Duodenal mucosa (tissue), 2 donors: ENCODE results near the gene PNP.
A peak's percentile ranks its signal among the peaks of the same experiment; 100 is the strongest.

Experiments used
- H3K27ac ChIP-seq: one replicate; pipeline ENCODE4 v1.7.0; 2013; ENCODE audit warnings: low read depth, low read length
- H3K27me3 ChIP-seq, 2 donors: one replicate each; pipeline ENCODE4 v1.7.0; 2013; ENCODE audit warnings: low read length in 2 of 2, control low read depth in 1 of 2; ENCODE audit not compliant: insufficient read depth in 2 of 2, control insufficient read depth in 1 of 2
- H3K36me3 ChIP-seq, 2 donors: one replicate each; pipeline ENCODE4 v1.7.0; 2013; ENCODE audit warnings: low read length in 2 of 2, control low read depth in 1 of 2; ENCODE audit not compliant: insufficient read depth in 2 of 2, control insufficient read depth in 1 of 2
- H3K4me1 ChIP-seq, 2 donors: one replicate each; pipeline ENCODE4 v1.7.0; 2013; ENCODE audit warnings: low read length in 2 of 2, control low read depth in 1 of 2; ENCODE audit not compliant: insufficient read depth in 2 of 2, control insufficient read depth in 1 of 2
- H3K4me3 ChIP-seq, 2 donors: one replicate each; pipeline ENCODE4 v1.7.0; 2013; ENCODE audit warnings: low read length in 2 of 2, low read depth in 1 of 2
- H3K9ac ChIP-seq, 2 donors: one replicate each; pipeline ENCODE4 v1.7.0; 2013; ENCODE audit warnings: low read length in 2 of 2, low read depth in 1 of 2
- H3K9me3 ChIP-seq, 2 donors: one replicate each; pipeline ENCODE4 v1.7.0; 2013; ENCODE audit warnings: low read length in 2 of 2, control low read depth in 1 of 2; ENCODE audit not compliant: control insufficient read depth in 1 of 2

Gene PNP

DNA sequence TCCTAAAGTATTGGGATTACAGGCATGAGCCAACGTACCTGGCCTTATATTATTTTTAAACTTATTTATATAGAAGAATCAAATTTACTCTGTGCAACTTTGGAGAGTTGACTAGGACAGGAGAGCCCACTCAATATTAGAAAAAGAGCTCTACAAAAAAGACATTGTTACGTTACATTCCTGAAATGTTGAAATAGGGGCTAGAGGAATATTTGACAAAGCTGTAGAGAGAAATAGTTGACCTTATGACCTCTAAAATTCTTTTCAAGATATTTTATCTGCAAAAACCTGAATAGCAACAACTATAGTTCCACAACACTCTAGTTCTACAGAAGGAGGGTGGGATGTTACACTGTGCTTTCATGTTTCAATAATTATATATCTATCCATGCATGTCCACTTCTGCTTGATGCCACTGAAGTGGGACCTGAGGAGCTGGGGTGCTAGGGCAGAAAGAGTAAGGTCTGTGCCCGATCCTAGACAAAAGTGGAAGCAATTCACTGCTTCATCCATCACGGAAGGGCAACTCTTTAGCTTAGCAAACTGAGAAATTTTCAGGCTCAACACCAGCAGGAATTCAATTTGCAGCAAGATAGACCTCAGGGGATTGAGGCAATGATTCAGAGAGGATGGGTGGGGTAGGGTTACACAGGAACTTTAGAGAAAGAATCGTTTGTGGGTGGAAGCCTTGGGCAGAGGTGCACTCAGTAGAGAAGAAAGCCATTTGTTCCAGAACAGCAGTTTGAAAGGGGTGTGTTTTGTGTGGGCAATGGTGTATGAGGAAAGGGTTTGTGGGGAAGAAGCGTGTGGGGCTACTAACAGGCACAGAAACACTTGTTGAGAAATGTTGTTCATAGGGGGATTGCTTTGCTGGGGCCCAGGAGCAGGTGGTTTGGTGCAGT, 20.1 kb downstream of the PNP start:
- Histone ChIP-seq H3K9me3 (no peaks in the 10 kb centered on the region), H3K9ac (no peak overlapping the region), H3K27ac (no peak overlapping the region), H3K36me3 (no peaks in the 10 kb centered on the region), H3K4me3 (no peak overlapping the region), H3K27me3 (no peaks in the 10 kb centered on the region), H3K4me1 (peaks cover 5% of the 10 kb centered on the region in 2 donors)

DNA sequence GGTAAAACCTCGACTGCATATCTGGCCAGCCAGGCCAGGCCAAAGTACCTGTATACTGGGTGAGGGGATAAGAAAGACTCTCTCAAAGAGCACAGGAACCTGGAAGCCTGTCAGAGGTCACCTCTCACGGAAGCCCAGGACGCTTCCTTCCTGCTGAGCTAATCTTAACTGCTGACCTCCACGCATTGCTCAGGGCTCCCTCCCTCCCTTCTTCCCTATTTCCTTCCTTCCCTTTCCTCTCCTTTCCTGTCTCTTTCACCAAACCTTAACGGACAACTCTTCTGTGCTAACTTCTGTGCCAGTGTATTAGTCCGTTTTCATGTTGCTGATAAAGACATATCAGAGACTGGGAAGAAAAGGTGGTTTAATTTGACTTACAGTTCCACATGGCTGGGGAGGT, 21.4 kb downstream of the PNP start:
- peak overlapping the region in 1 of 2 donors; percentile 33 for H3K4me3 ChIP-seq
- no peak overlapping the region for H3K9ac ChIP-seq
- H3K27ac ChIP-seq = no peak overlapping the region
- H3K4me1 ChIP-seq = peaks cover 5% of the 10 kb centered on the region in 2 donors
- H3K36me3 ChIP-seq = no peaks in the 10 kb centered on the region
- no peaks in the 10 kb centered on the region for H3K9me3 ChIP-seq
- H3K27me3 ChIP-seq = no peaks in the 10 kb centered on the region

DNA sequence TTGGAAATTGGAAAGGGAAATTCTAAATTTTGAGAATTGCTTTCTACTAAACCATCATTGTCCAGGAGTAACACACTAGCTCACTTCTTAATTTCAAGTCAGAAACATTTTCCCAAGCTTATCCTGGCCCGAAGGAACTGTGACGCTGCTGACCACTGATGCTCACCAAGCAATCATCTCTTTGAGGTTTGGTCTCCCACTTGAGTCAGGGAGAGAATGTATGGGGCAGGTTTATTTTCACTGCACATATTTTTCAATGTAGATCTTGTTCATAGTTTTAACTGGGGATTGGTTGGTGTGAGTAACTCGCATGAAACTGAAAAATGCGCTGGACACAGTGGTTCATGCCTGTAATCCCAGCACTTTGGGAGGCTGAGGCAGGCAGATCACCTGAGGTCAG, 23.3 kb downstream of the PNP start:
- Histone ChIP-seq H3K9ac (no peak overlapping the region), H3K4me3 (no peak overlapping the region), H3K36me3 (no peaks in the 10 kb centered on the region), H3K27ac (no peak overlapping the region), H3K4me1 (peaks cover 5% of the 10 kb centered on the region in 2 donors), H3K9me3 (no peaks in the 10 kb centered on the region), H3K27me3 (no peaks in the 10 kb centered on the region)

DNA sequence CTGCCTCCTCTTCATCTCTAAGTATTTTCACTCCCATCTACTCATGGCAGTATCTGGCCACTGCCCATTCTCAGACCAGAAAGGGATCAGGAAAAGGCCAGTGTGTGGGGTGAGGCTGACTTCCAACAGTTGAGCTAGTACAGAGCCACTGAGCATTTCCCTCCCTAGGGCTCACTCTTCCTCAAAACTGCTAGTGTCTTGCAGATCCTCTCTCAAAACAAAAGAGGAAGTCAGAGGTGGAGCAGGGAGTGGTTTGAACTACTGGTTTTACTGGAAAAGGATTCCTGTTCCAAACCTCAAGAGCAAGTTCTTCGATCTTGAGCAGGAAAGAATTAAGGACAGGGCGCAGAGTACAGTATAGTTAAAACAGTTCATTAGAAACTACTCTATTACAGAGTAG, 24.4 kb downstream of the PNP start:
- Histone ChIP-seq H3K4me1 (peaks cover 5% of the 10 kb centered on the region in 2 donors), H3K36me3 (no peaks in the 10 kb centered on the region), H3K27me3 (no peaks in the 10 kb centered on the region), H3K9ac (no peak overlapping the region), H3K9me3 (no peaks in the 10 kb centered on the region), H3K27ac (no peak overlapping the region), H3K4me3 (no peak overlapping the region)

DNA sequence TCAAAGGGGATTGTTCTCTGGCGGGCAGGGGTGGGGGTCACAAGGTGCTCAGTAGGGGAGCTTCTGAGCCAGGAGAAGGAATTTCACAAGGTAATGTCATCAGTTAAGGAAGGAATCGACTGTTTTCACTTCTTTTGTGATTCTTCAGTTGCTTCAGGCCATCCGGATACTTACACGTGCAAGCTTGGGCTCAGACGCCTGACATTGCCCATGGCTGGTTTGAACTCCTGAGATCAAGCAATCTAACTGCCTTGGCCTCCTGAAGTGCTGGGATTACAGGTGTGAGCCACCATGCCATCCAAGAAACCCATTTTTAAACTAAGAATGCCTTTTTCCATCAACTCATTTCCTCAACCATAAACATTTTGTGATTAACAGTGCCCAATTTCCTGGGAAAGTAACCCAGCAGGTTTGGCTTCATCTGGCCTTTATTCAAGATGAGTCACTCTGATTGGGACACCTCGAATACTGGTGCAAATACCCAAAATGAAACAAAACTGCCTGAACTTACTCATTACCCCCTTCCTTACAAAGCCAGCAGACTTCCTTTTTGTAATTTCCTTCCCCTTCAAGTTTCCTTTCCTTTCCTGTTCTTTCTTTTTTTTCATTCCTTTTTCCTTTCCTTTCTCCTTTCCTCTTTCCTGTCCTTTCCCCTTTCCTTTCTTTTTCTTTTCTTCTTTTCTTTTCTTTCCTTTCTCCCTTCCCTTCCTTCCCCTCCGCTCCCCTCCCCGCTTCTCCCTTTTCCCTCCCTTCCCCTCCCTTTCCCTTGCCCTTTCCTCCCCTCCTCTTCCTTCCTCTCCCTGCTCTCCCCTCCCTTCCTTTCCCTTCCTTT, 25.9 kb downstream of the PNP start:
- no peak overlapping the region for H3K4me3 ChIP-seq
- H3K9ac ChIP-seq = no peak overlapping the region
- H3K9me3 ChIP-seq = no peaks in the 10 kb centered on the region
- H3K36me3 ChIP-seq = no peaks in the 10 kb centered on the region
- peaks cover 0 to 5% of the 10 kb centered on the region in 2 donors for H3K4me1 ChIP-seq
- H3K27me3 ChIP-seq = no peaks in the 10 kb centered on the region
- H3K27ac ChIP-seq = no peak overlapping the region

DNA sequence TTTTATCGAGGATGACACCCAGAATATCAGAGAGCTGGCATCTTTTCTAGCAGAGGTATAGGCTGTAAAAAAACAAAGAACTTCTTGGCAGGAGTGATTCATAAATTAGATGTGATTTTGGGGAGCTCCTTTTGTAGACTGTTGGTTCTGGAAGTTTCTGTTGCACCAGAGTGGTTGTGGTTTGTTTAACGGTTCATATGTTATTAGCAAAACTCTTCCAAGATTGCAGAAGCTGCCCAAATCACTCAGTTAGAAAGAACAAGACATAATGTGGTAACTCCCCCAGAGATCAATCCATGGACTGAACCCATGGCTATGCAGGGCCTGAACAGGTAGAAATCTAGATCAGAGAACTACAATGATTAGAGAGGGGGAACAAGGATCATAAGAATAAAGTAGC, 29.4 kb downstream of the PNP start:
- Histone ChIP-seq H3K4me1 (no peaks in the 10 kb centered on the region), H3K9me3 (no peaks in the 10 kb centered on the region), H3K27ac (no peak overlapping the region), H3K4me3 (no peak overlapping the region), H3K27me3 (no peaks in the 10 kb centered on the region), H3K9ac (no peak overlapping the region), H3K36me3 (no peaks in the 10 kb centered on the region)

DNA sequence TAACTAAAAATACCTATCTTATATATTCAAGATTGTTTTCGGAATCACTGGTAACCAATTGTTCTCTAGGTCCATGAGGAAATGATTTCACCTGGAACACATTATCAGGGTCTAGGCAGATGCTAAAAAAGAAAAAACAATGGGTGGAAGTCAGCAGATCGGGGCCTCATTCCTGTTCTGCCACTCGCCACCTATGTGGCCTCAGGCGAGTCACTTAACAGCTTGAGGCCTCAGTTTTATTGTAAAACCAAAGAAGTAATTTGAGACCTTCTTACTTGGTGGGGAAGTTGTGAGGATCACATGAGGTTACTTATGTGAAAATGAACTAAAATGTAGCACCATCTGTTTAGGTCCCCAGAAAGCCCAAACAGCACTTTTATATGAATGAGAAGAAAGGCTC, 29.9 kb downstream of the PNP start:
- no peaks in the 10 kb centered on the region for H3K4me1 ChIP-seq
- H3K36me3 ChIP-seq = no peaks in the 10 kb centered on the region
- no peaks in the 10 kb centered on the region for H3K9me3 ChIP-seq
- H3K4me3 ChIP-seq = no peak overlapping the region
- H3K9ac ChIP-seq = no peak overlapping the region
- H3K27me3 ChIP-seq = no peaks in the 10 kb centered on the region
- no peak overlapping the region for H3K27ac ChIP-seq

DNA sequence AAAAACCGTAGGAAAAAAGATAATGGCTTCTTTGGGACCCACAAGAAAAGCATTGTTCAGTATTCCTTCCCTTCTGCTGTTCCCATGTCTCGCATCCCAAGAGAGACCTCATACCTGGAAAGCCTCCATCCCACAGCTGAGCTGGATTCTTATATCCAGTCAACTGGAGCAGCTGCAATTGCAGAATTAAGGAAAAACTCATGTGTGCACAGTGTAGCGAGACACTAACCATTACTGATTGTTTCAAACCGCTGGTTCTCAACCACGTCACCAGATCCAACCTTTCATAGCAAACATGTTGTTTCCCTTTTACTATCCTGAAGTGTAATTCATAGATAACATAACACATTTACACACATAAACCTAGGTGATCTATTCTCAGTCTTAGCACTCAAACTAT, 30.7 kb downstream of the PNP start:
- H3K4me1 ChIP-seq = no peaks in the 10 kb centered on the region
- no peak overlapping the region for H3K9ac ChIP-seq
- no peaks in the 10 kb centered on the region for H3K27me3 ChIP-seq
- H3K27ac ChIP-seq = no peak overlapping the region
- H3K36me3 ChIP-seq = no peaks in the 10 kb centered on the region
- H3K4me3 ChIP-seq = no peak overlapping the region
- no peaks in the 10 kb centered on the region for H3K9me3 ChIP-seq

DNA sequence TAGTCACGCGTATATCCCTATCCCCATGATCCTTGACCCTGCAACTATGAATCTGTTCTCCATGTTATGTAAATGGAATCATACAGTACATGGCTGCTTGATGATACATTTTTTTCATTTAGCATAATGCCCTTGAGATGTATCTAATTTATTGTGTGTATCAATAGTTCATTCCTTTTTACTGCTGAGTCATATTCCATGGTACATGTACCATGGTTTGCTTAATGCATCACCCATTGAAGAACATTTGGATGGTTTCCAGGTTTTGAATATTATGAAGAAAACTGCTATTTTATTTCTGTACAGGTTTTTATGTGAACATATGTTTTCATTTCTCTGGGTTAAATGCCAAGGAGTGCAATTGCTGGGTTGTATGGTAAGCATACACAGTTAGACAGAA, 32.1 kb downstream of the PNP start:
- Histone ChIP-seq H3K9me3 (no peaks in the 10 kb centered on the region), H3K4me3 (no peak overlapping the region), H3K9ac (no peak overlapping the region), H3K4me1 (no peaks in the 10 kb centered on the region), H3K27ac (no peak overlapping the region), H3K36me3 (no peaks in the 10 kb centered on the region), H3K27me3 (no peaks in the 10 kb centered on the region)

DNA sequence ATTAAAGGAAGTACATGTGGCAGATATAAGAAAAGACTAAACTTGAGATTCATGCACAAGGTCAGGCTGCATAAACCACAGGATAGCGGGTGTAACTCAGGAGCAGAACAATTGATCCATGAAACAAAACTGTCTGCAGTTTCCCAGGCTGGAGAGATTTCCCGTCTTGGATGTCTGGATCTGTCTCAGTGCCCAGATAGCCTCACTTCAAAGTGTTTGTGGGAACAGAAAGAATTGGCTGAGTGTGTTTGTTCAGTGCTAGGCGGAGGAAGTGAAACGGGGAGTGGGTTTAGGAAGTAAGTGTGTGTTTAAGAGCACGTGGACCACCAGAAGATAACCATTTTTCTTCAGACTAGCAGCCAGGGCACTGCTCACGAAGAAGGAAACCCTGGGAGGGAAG, 34.7 kb downstream of the PNP start:
- H3K27me3 ChIP-seq = no peaks in the 10 kb centered on the region
- H3K9me3 ChIP-seq = no peaks in the 10 kb centered on the region
- no peak overlapping the region for H3K4me3 ChIP-seq
- H3K4me1 ChIP-seq = no peaks in the 10 kb centered on the region
- no peaks in the 10 kb centered on the region for H3K36me3 ChIP-seq
- H3K9ac ChIP-seq = no peak overlapping the region
- no peak overlapping the region for H3K27ac ChIP-seq
